ENCODE results near the gene SLC10A1. TPM values are rescaled to one million over a fixed set of nuclear protein-coding genes. Genes with fewer than 3 reads are reported as not detected.

SLC10A1 gene
- total RNA-seq, 1 donor from 2014 or later: not detected

- FAIRE-seq (no peak), DNase-seq (ENCODE audit: low read depth) (no peak)
- Histone ChIP-seq H3K27me3 (ENCODE audit: control insufficient read depth, insufficient read depth, low read length) (no peaks in the 10 kb centered on the region), H3K36me3 (ENCODE audit: control insufficient read depth, insufficient read depth, low read length) (peaks cover 4% of the 10 kb centered on the region), H3K4me3 (ENCODE audit: low read depth, low read length) (no peak overlapping the region)
- TF ChIP-seq CTCF (IDR thresholded peaks at IDR 0.05; ENCODE audit: insufficient read depth, low read length, severe bottlenecking): no peak
These were observed 16.9 kb downstream of the SLC10A1 start for GRCh38 chr14:69780092-69780491.

GRCh38 chr14:69779088-69779487 is 18.0 kb downstream of the SLC10A1 start:
- H3K4me3 ChIP-seq (ENCODE audit: low read depth, low read length): no peak overlapping the region
- TF ChIP-seq CTCF (IDR thresholded peaks at IDR 0.05; ENCODE audit: insufficient read depth, low read length, severe bottlenecking): no peak
- no peaks in the 10 kb centered on the region for H3K27me3 ChIP-seq (ENCODE audit: control insufficient read depth, insufficient read depth, low read length)
- DNase-seq (ENCODE audit: low read depth): no peak
- peaks cover 4% of the 10 kb centered on the region for H3K36me3 ChIP-seq (ENCODE audit: control insufficient read depth, insufficient read depth, low read length)
- FAIRE-seq: no peak

- TF ChIP-seq CTCF (IDR thresholded peaks at IDR 0.05; ENCODE audit: insufficient read depth, low read length, severe bottlenecking): no peak
- DNase-seq (ENCODE audit: low read depth) (no peak), FAIRE-seq (no peak)
- Histone ChIP-seq H3K36me3 (ENCODE audit: control insufficient read depth, insufficient read depth, low read length) (peaks cover 7% of the 10 kb centered on the region), H3K27me3 (ENCODE audit: control insufficient read depth, insufficient read depth, low read length) (no peaks in the 10 kb centered on the region), H3K4me3 (ENCODE audit: low read depth, low read length) (no peak overlapping the region)
These were observed 20.1 kb downstream of the SLC10A1 start for GRCh38 chr14:69776875-69777453.

GRCh38 chr14:69775012-69775411 is 22.0 kb downstream of the SLC10A1 start:
- Histone ChIP-seq H3K36me3 (ENCODE audit: control insufficient read depth, insufficient read depth, low read length) (peaks cover 14% of the 10 kb centered on the region), H3K4me3 (ENCODE audit: low read depth, low read length) (no peak overlapping the region), H3K27me3 (ENCODE audit: control insufficient read depth, insufficient read depth, low read length) (no peaks in the 10 kb centered on the region)
- DNase-seq (ENCODE audit: low read depth) (no peak), FAIRE-seq (no peak)
- TF ChIP-seq CTCF (IDR thresholded peaks at IDR 0.05; ENCODE audit: insufficient read depth, low read length, severe bottlenecking): no peak

- DNase-seq (ENCODE audit: low read depth) (no peak), FAIRE-seq (no peak)
- no peak for TF ChIP-seq CTCF (IDR thresholded peaks at IDR 0.05; ENCODE audit: insufficient read depth, low read length, severe bottlenecking)
- Histone ChIP-seq H3K4me3 (ENCODE audit: low read depth, low read length) (no peak overlapping the region), H3K27me3 (ENCODE audit: control insufficient read depth, insufficient read depth, low read length) (no peaks in the 10 kb centered on the region), H3K36me3 (ENCODE audit: control insufficient read depth, insufficient read depth, low read length) (peaks cover 24% of the 10 kb centered on the region)
These were observed 23.3 kb downstream of the SLC10A1 start for GRCh38 chr14:69773571-69774276.
